Loucy (cell line): ENCODE results near the gene SRGAP2C.
"Not testable (repeated sequence)": the region's sequence is repeated elsewhere in the genome, so short reads cannot be mapped to it uniquely, and the experiment has no call there.

ENCODE experiments used
- H2AFZ ChIP-seq: fragments of 200-600 bp; sonication (generic); 2 replicates; pipeline ENCODE4 v1.6.0; 2016; ENCODE audit warnings: antibody characterized with exemption, mild to moderate bottlenecking, low read length, moderate library complexity
- H3F3A ChIP-seq: fragments of 200-600 bp; 2 replicates; pipeline ENCODE4 v1.6.0; 2016; ENCODE audit warnings: antibody characterized with exemption, low read depth, mild to moderate bottlenecking
- H3K27me3 ChIP-seq: fragments of 200-600 bp; sonication (generic); 2 replicates; pipeline ENCODE4 v1.6.1; 2014; ENCODE audit warnings: low read length, mild to moderate bottlenecking; ENCODE audit not compliant: insufficient read depth, poor library complexity, severe bottlenecking
- H3K36me3 ChIP-seq: fragments of 200-600 bp; sonication (generic); 2 replicates; pipeline ENCODE4 v1.6.1; 2016; ENCODE audit warnings: low read length; ENCODE audit not compliant: insufficient read depth
- H3K4me1 ChIP-seq: fragments of 200-600 bp; sonication (generic); 2 replicates; pipeline ENCODE4 v1.5.1; 2014; ENCODE audit warnings: low read length, mild to moderate bottlenecking; ENCODE audit not compliant: insufficient read depth, poor library complexity, severe bottlenecking
- H3K4me2 ChIP-seq: fragments of 200-600 bp; sonication (generic); 2 replicates; pipeline ENCODE4 v1.6.0; 2014; ENCODE audit warnings: antibody characterized with exemption, low read length, low read depth, mild to moderate bottlenecking; ENCODE audit not compliant: poor library complexity, severe bottlenecking
- H3K4me3 ChIP-seq: fragments of 200-600 bp; sonication (generic); 2 replicates; pipeline ENCODE4 v1.5.1; 2014; ENCODE audit warnings: low read length, mild to moderate bottlenecking, mixed read lengths; ENCODE audit not compliant: poor library complexity, severe bottlenecking
- H3K79me2 ChIP-seq: fragments of 200-600 bp; sonication (generic); 2 replicates; pipeline ENCODE4 v1.6.1; 2014; ENCODE audit warnings: low read length; ENCODE audit not compliant: insufficient read depth
- H3K9ac ChIP-seq: fragments of 200-600 bp; sonication (generic); 2 replicates; pipeline ENCODE4 v1.6.0; 2014; ENCODE audit warnings: mild to moderate bottlenecking, low read depth, low read length, moderate library complexity; ENCODE audit not compliant: poor library complexity, severe bottlenecking
- H3K9me2 ChIP-seq: fragments of 200-600 bp; sonication (generic); replicated peaks from 2 replicates; pipeline ENCODE4 v1.6.1; 2016; ENCODE audit warnings: low read depth, low read length, mixed read lengths
- H3K9me3 ChIP-seq: fragments of 200-600 bp; sonication (generic); 2 replicates; pipeline ENCODE4 v1.6.1; 2014; ENCODE audit warnings: mild to moderate bottlenecking, antibody characterized with exemption, low read length, low read depth; ENCODE audit not compliant: insufficient read depth
- H4K20me1 ChIP-seq: fragments of 200-600 bp; sonication (generic); 2 replicates; pipeline ENCODE4 v1.6.0; 2014; ENCODE audit warnings: antibody characterized with exemption, low read length, mild to moderate bottlenecking; ENCODE audit not compliant: insufficient read depth, poor library complexity, severe bottlenecking

The SRGAP2C gene

GRCh38 chr1:121360531-121360930 is 175.8 kb downstream of the SRGAP2C start:
- not testable (repeated sequence) for H2AFZ ChIP-seq, H3K79me2 ChIP-seq, H3K27me3 ChIP-seq, H3K9ac ChIP-seq, H3K4me1 ChIP-seq, H3K4me3 ChIP-seq, H3K36me3 ChIP-seq, H3K4me2 ChIP-seq, H3F3A ChIP-seq, H3K9me3 ChIP-seq, H4K20me1 ChIP-seq, H3K9me2 ChIP-seq

GRCh38 chr1:121361451-121362233 is 176.9 kb downstream of the SRGAP2C start:
- H2AFZ ChIP-seq, H3K27me3 ChIP-seq, H3K4me3 ChIP-seq, H3K4me2 ChIP-seq, H4K20me1 ChIP-seq, H3K36me3 ChIP-seq, H3F3A ChIP-seq, H3K9me3 ChIP-seq, H3K4me1 ChIP-seq, H3K79me2 ChIP-seq, H3K9ac ChIP-seq, H3K9me2 ChIP-seq: not testable (repeated sequence)

- H3K27me3 ChIP-seq, H3K9me3 ChIP-seq, H3K36me3 ChIP-seq, H3K9ac ChIP-seq, H3K4me1 ChIP-seq, H2AFZ ChIP-seq, H3F3A ChIP-seq, H4K20me1 ChIP-seq, H3K79me2 ChIP-seq, H3K4me3 ChIP-seq, H3K4me2 ChIP-seq, H3K9me2 ChIP-seq: not testable (repeated sequence)
Measured at GRCh38 chr1:121362234-121362883, 177.6 kb downstream of the SRGAP2C start.

- H3K4me3 ChIP-seq, H4K20me1 ChIP-seq, H3K9ac ChIP-seq, H3K9me2 ChIP-seq, H3F3A ChIP-seq, H3K4me2 ChIP-seq, H3K27me3 ChIP-seq, H2AFZ ChIP-seq, H3K4me1 ChIP-seq, H3K79me2 ChIP-seq, H3K9me3 ChIP-seq, H3K36me3 ChIP-seq: not testable (repeated sequence)
Measured at GRCh38 chr1:121365316-121365715, 180.5 kb downstream of the SRGAP2C start.

GRCh38 chr1:121365723-121366122 is 180.9 kb downstream of the SRGAP2C start:
- not testable (repeated sequence) for H4K20me1 ChIP-seq, H3K9me2 ChIP-seq, H3F3A ChIP-seq, H3K79me2 ChIP-seq, H3K36me3 ChIP-seq, H3K4me1 ChIP-seq, H3K9ac ChIP-seq, H2AFZ ChIP-seq, H3K4me3 ChIP-seq, H3K4me2 ChIP-seq, H3K9me3 ChIP-seq, H3K27me3 ChIP-seq

- H3K4me2 ChIP-seq, H3K9me3 ChIP-seq, H3K79me2 ChIP-seq, H3F3A ChIP-seq, H2AFZ ChIP-seq, H3K9me2 ChIP-seq, H3K4me3 ChIP-seq, H3K4me1 ChIP-seq, H3K27me3 ChIP-seq, H3K9ac ChIP-seq, H3K36me3 ChIP-seq, H4K20me1 ChIP-seq: not testable (repeated sequence)
Measured at GRCh38 chr1:121366171-121366570, 181.4 kb downstream of the SRGAP2C start.

GRCh38 chr1:121368910-121369309 is 184.1 kb downstream of the SRGAP2C start:
- H3K9me3 ChIP-seq, H3K4me3 ChIP-seq, H3K79me2 ChIP-seq, H3K9ac ChIP-seq, H3F3A ChIP-seq, H3K4me1 ChIP-seq, H3K36me3 ChIP-seq, H3K4me2 ChIP-seq, H3K27me3 ChIP-seq, H3K9me2 ChIP-seq, H4K20me1 ChIP-seq, H2AFZ ChIP-seq: not testable (repeated sequence)
